HEK293 (cell line): ENCODE measurements around the gene FCHO2.

Source experiments
- CTCF ChIA-PET: fragments of 350-600 bp; formaldehyde crosslinking; extraction: SDS; loops from one replicate; lab custom pipeline; 2021; ENCODE audit warnings: antibody characterized with exemption; lab: Yijun Ruan, JAX
- POLR2A ChIA-PET: fragments of 300-600 bp; formaldehyde crosslinking; extraction: SDS; loops from one replicate; lab custom pipeline; 2020; ENCODE audit warnings: antibody characterized with exemption, inconsistent platforms; lab: Yijun Ruan, JAX
- H3K27ac ChIP-seq: fragments of 200-500 bp; sonication (Bioruptor generic); 2 replicates; pipeline ENCODE4 v1.5.1; 2014; ENCODE audit warnings: low read depth, low read length, control low read depth, inconsistent platforms; ENCODE audit errors: extremely low read depth
- H3K36me3 ChIP-seq, 2 experiments: fragments of 200-500 bp in 1 of 2; sonication (Bioruptor generic) in 1 of 2; 1 replicate in 1 of 2; 2 replicates in 1 of 2; pipeline ENCODE4 v1.5.1; 2014 to 2017; ENCODE audit warnings: inconsistent platforms in 2 of 2, low read length in 2 of 2; ENCODE audit not compliant: control insufficient read depth in 2 of 2, insufficient read depth in 1 of 2
- H3K4me1 ChIP-seq: fragments of 200-500 bp; sonication (Bioruptor generic); 2 replicates; pipeline ENCODE4 v1.5.1; 2014; ENCODE audit warnings: mild to moderate bottlenecking, low read length, inconsistent platforms; ENCODE audit not compliant: control insufficient read depth, insufficient read depth
- H3K4me3 ChIP-seq: 2 replicates; pipeline ENCODE4 v1.5.1; 2011; ENCODE audit warnings: low read depth, mild to moderate bottlenecking, control low read depth, low read length, moderate library complexity
- H3K9me3 ChIP-seq: fragments of 200-500 bp; sonication (Bioruptor generic); 2 replicates; pipeline ENCODE4 v1.5.1; 2014; ENCODE audit warnings: low read depth, low read length, inconsistent platforms; ENCODE audit not compliant: control insufficient read depth, insufficient read depth
- EGR2 ChIP-seq: fragments of 450-650 bp; formaldehyde crosslinking; IDR thresholded peaks from 2 replicates; pipeline ENCODE4 v1.5.1; 2016; ENCODE audit warnings: low read depth, missing biosample characterization, missing genetic modification characterization
- KLF10 ChIP-seq: fragments of 450-650 bp; IDR thresholded peaks from 2 replicates; pipeline ENCODE4 v1.5.1; 2018; ENCODE audit warnings: missing biosample characterization, mild to moderate bottlenecking, missing genetic modification characterization
- PRDM1 ChIP-seq: fragments of 450-650 bp; formaldehyde crosslinking; IDR thresholded peaks from 2 replicates; pipeline ENCODE4; 2016; ENCODE audit warnings: missing biosample characterization, missing genetic modification characterization
- REST ChIP-seq: fragments of 450-650 bp; formaldehyde crosslinking; IDR thresholded peaks from 2 replicates; pipeline ENCODE4 v1.5.1; 2016; ENCODE audit warnings: missing biosample characterization, missing genetic modification characterization
- ZBTB26 ChIP-seq: fragments of 450-650 bp; formaldehyde crosslinking; optimal IDR thresholded peaks from 2 replicates; pipeline ENCODE3; 2016; ENCODE audit warnings: missing biosample characterization, mild to moderate bottlenecking, missing genetic modification characterization
- ZBTB8A ChIP-seq: fragments of 450-650 bp; formaldehyde crosslinking; IDR thresholded peaks from 2 replicates; pipeline ENCODE4 v1.5.1; 2016; ENCODE audit warnings: missing biosample characterization, missing genetic modification characterization
- ZNF121 ChIP-seq: fragments of 450-650 bp; formaldehyde crosslinking; IDR thresholded peaks from 2 replicates; pipeline ENCODE4 v1.5.1; 2016; ENCODE audit warnings: missing biosample characterization, missing genetic modification characterization
- ZNF223 ChIP-seq: fragments of 450-650 bp; formaldehyde crosslinking; IDR thresholded peaks from 2 replicates; pipeline ENCODE4 v1.5.1; 2016; ENCODE audit warnings: missing biosample characterization, missing genetic modification characterization
- ZNF239 ChIP-seq: fragments of 450-650 bp; formaldehyde crosslinking; IDR thresholded peaks from 2 replicates; pipeline ENCODE4 v1.5.1; 2016; ENCODE audit warnings: missing biosample characterization, missing genetic modification characterization
- ZNF391 ChIP-seq: fragments of 450-650 bp; formaldehyde crosslinking; IDR thresholded peaks from 2 replicates; pipeline ENCODE4 v1.5.1; 2016; ENCODE audit warnings: low read depth, missing biosample characterization, missing genetic modification characterization, borderline replicate concordance
- ZNF416 ChIP-seq: fragments of 450-650 bp; formaldehyde crosslinking; IDR thresholded peaks from 2 replicates; pipeline ENCODE4 v1.5.1; 2016; ENCODE audit warnings: missing biosample characterization, missing genetic modification characterization
- ZNF423 ChIP-seq: fragments of 450-650 bp; formaldehyde crosslinking; IDR thresholded peaks from 2 replicates; pipeline ENCODE4 v1.5.1; 2016; ENCODE audit warnings: missing biosample characterization, missing genetic modification characterization
- ZNF549 ChIP-seq: fragments of 450-650 bp; IDR thresholded peaks from 2 replicates; pipeline ENCODE4 v1.5.1; 2018; ENCODE audit warnings: missing biosample characterization, missing genetic modification characterization, mild to moderate bottlenecking, inconsistent platforms, moderate library complexity
- ZNF580 ChIP-seq: fragments of 450-650 bp; formaldehyde crosslinking; IDR thresholded peaks from 2 replicates; pipeline ENCODE4 v1.5.1; 2016; ENCODE audit warnings: missing biosample characterization, missing genetic modification characterization
- ZNF621 ChIP-seq: fragments of 450-650 bp; formaldehyde crosslinking; IDR thresholded peaks from 2 replicates; pipeline ENCODE4 v1.5.1; 2017; ENCODE audit warnings: missing biosample characterization, missing genetic modification characterization
- ZNF629 ChIP-seq: fragments of 450-650 bp; formaldehyde crosslinking; IDR thresholded peaks from 2 replicates; pipeline ENCODE4 v1.5.1; 2017; ENCODE audit warnings: missing biosample characterization, missing genetic modification characterization
- ZNF658 ChIP-seq: fragments of 450-650 bp; formaldehyde crosslinking; IDR thresholded peaks from 2 replicates; pipeline ENCODE4; 2016; ENCODE audit warnings: missing biosample characterization, missing genetic modification characterization
- ZNF776 ChIP-seq: fragments of 450-650 bp; formaldehyde crosslinking; IDR thresholded peaks from 2 replicates; pipeline ENCODE4 v1.5.0; 2017; ENCODE audit warnings: missing biosample characterization, missing genetic modification characterization, borderline replicate concordance
- ZNF792 ChIP-seq: fragments of 450-650 bp; formaldehyde crosslinking; IDR thresholded peaks from 2 replicates; pipeline ENCODE4 v1.5.1; 2016; ENCODE audit warnings: missing biosample characterization, missing genetic modification characterization
- ZSCAN5A ChIP-seq: fragments of 450-650 bp; formaldehyde crosslinking; IDR thresholded peaks from 2 replicates; pipeline ENCODE4 v1.5.1; 2016; ENCODE audit warnings: missing biosample characterization, missing genetic modification characterization
- TF ChIP-seq, protein P1 (sequence below): fragments of 450-650 bp; formaldehyde crosslinking; IDR thresholded peaks from 2 replicates; pipeline ENCODE4 v1.5.1; 2016; ENCODE audit warnings: missing biosample characterization, missing genetic modification characterization
- TF ChIP-seq, protein P2 (sequence below): IDR thresholded peaks from 2 replicates; pipeline ENCODE4 v1.6.1; 2011; ENCODE audit warnings: mild to moderate bottlenecking, low read depth, low read length, borderline replicate concordance

Gene FCHO2

GRCh38 chr5:72936893-72937292 lies 18.9 kb upstream of the FCHO2 start:
- Histone ChIP-seq H3K36me3 (no peaks in the 10 kb centered on the region), H3K9me3 (no peaks in the 10 kb centered on the region)
- TF ChIP-seq EGR2 = no peak
- no peak for TF ChIP-seq ZNF121
- TF ChIP-seq ZNF391 (tag by site-specific recombination) = no peak
- TF ChIP-seq ZNF223 (tag by site-specific recombination) = no peak
- no peak for TF ChIP-seq ZBTB8A (tag by site-specific recombination)
- TF ChIP-seq, protein P1, sequence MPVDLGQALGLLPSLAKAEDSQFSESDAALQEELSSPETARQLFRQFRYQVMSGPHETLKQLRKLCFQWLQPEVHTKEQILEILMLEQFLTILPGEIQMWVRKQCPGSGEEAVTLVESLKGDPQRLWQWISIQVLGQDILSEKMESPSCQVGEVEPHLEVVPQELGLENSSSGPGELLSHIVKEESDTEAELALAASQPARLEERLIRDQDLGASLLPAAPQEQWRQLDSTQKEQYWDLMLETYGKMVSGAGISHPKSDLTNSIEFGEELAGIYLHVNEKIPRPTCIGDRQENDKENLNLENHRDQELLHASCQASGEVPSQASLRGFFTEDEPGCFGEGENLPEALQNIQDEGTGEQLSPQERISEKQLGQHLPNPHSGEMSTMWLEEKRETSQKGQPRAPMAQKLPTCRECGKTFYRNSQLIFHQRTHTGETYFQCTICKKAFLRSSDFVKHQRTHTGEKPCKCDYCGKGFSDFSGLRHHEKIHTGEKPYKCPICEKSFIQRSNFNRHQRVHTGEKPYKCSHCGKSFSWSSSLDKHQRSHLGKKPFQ (tag by site-specific recombination) = no peak
- TF ChIP-seq ZNF549 (tag by site-specific recombination) = no peak
- TF ChIP-seq, all 188 proteins: peak for 0
- no peak overlapping the region for H3K4me3 ChIP-seq
- ChIA-PET CTCF (no interaction called here), POLR2A (no interaction called here)
- no peak overlapping the region for H3K27ac ChIP-seq
- 0 out of 2 replicates have a peak, but pooled peaks cover 4% of the 10 kb centered on the region for H3K4me1 ChIP-seq

- Histone ChIP-seq H3K36me3 (no peaks in the 10 kb centered on the region), H3K27ac (no peak overlapping the region), H3K4me3 (no peak overlapping the region), H3K9me3 (no peaks in the 10 kb centered on the region), H3K4me1 (0 out of 2 replicates have a peak, but pooled peaks cover 4% of the 10 kb centered on the region)
- CTCF ChIA-PET = no interaction called here
- no peak for TF ChIP-seq ZNF621 (tag by site-specific recombination)
- POLR2A ChIA-PET = no interaction called here
Observed at GRCh38 chr5:72937517-72938061, 18.3 kb upstream of the FCHO2 start.

DNA sequence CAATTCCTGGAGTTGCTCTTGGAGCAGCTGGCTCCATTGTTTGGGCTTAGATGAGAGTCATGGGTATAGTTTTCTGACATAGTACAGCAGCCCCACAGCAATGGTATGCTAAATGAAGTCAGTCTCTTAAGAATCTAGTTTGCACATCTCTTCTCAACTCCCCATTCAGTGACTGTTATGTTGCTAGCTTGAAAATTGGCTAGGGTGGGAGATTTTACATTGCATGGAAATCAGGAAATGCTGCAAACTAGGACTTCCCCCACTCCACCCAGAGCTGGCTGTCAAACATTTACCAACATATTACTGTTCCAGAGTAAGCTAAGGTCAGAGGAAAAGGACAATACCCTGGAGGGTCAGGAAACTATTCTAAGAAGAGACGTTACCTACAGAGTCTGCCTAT lies 17.6 kb upstream of the FCHO2 start:
- ChIA-PET POLR2A (no interaction called here), CTCF (no interaction called here)
- Histone ChIP-seq H3K27ac (no peak overlapping the region), H3K4me1 (0 out of 2 replicates have a peak, but pooled peaks cover 4% of the 10 kb centered on the region), H3K9me3 (no peaks in the 10 kb centered on the region), H3K36me3 (no peaks in the 10 kb centered on the region), H3K4me3 (no peak overlapping the region)
- TF ChIP-seq ZSCAN5A = no peak
- TF ChIP-seq, protein P2, sequence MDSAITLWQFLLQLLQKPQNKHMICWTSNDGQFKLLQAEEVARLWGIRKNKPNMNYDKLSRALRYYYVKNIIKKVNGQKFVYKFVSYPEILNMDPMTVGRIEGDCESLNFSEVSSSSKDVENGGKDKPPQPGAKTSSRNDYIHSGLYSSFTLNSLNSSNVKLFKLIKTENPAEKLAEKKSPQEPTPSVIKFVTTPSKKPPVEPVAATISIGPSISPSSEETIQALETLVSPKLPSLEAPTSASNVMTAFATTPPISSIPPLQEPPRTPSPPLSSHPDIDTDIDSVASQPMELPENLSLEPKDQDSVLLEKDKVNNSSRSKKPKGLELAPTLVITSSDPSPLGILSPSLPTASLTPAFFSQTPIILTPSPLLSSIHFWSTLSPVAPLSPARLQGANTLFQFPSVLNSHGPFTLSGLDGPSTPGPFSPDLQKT = no peak
- no peak for TF ChIP-seq ZNF239
- no peak for TF ChIP-seq ZNF658 (tag by site-specific recombination)
- no peak for TF ChIP-seq ZNF416
- TF ChIP-seq ZNF776 (tag by site-specific recombination) = no peak
- no peak for TF ChIP-seq KLF10 (tag by site-specific recombination)
- TF ChIP-seq PRDM1 (tag by site-specific recombination) = no peak
- no peak for TF ChIP-seq ZBTB8A (tag by site-specific recombination)
- no peak for TF ChIP-seq ZNF423
- no peak for TF ChIP-seq ZNF792 (tag by site-specific recombination)
- TF ChIP-seq ZBTB26 (tag by site-specific recombination) = no peak
- TF ChIP-seq ZNF580 (tag by site-specific recombination) = no peak
- no peak for TF ChIP-seq ZNF121
- no peak for TF ChIP-seq ZNF629
- no peak for TF ChIP-seq REST (tag by site-specific recombination)
